ENCODE measurements around the gene FBXO27.
A peak's percentile ranks its signal among the peaks of the same experiment; 100 is the strongest.
"Not testable (repeated sequence)": the region's sequence is repeated elsewhere in the genome, so short reads cannot be mapped to it uniquely, and the experiment has no call there.

FBXO27 gene

DNA sequence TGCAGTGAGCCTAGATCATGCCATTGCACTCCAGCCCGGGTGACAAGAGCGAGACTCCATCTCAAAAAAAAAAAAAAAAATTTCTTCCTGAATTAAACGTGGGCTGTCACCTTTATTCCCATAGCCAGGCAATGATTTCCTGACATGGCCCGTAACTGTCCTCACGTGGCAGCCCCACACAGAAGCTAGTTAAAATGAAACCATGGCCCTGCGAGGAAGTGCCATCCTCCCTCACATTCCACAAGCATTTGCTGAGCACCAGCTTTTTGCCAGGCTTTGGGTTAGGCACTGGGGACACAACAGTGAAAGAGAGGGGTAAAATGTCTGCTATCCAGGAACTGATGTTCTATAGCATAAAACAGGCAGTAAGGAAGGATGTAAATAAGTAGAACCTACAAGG lies 13.2 kb upstream of the FBXO27 start:
- no peak for DNase-seq

DNA sequence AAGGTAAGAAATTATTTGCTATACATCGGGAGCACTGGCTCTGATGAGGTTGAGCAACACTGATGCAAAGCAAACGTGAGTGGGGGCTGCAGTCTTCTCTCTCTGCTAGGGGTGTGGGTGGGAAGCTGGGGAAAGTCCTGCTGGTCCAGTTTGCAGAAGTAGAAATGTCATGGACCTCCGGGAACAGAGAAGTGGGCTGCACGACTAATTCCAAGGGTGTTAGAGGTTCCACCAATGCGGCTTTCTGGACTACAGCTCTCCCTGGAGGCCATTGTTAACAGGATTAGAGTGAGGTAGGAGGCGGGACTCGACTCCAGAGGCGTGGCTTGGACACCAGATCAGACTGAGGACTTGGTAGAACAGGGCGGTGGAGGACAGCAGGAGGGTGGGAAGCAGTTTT lies 5.7 kb upstream of the FBXO27 start:
- peak in 15 of 51 donors; percentile 1 to 32 (median 8) for DNase-seq

DNA sequence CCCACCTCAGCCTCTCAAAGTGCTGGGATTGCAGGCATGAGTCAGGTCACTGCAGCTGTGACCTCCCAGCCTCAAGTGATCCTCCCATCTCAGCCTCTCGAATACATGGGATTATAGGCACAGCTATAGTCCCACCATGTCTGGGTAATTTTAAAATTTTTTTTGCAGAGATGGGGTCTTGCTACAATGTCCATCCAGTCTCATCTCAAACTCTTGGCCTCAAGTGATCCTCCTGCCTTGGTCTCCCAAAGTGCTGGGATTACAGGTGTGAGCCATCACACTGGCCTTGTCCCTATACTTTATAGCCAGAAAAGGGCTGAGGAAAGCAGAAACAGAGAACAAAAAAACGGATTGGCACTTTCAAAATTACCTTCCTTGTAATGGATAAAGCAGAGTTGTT lies 4.8 kb upstream of the FBXO27 start:
- no peak for DNase-seq

DNA sequence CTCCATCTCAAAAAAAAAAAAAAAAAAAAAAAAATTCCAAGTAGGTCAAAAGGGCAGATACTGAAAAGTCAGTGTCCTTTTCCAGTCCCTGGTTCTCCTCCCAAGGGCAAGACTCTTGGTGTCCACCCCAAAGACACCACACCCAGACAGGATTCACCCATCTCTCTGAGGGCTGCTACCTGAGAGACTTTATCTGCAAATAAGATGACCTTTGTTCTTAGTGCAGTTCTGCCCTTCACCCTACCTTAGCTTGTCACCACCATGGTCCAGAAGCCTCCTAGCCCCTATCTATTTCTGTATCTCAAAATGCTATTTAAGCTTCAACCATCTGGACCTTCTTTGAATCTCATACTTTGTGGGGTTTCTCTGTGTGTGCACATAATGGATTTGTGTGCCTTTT lies 4.2 kb upstream of the FBXO27 start:
- DNase-seq: no peak

DNA sequence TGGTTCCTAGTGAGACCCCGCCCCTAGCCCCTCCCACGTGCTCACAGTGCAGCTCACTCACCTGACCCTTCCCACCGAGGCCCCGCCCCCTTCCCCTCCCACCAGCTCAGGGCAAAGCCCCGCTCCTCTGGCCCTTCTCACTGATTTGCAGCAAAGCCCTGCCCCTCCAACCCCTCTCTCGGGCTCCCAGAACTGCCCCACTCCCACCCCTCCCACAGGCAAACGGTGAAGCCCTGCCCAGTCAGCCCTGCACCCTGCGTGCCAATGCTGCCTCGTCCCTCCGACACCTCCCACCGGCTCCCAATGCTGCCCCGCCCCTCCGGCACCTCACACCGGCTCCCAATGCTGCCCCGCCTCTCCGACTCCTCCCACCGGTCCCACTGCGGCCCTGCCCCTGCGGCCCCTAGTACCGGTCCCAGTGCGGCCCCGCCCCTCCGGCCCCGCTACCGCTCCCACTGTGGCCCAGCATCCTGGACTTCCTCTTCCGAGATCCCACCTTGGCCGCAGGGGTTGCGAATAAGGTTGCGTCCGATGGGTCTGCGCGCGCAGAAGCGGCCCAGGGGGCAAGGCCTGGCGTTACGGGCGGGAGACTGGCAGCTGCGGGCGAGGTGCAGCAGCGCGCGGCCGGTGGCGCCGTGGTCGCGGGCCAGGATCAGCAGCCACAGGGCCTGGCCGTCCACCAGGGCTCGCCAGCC lies 834 bp downstream of the FBXO27 start:
- DNase-seq: peak in 50 of 51 donors; percentile 33 to 92 (median 73)

DNA sequence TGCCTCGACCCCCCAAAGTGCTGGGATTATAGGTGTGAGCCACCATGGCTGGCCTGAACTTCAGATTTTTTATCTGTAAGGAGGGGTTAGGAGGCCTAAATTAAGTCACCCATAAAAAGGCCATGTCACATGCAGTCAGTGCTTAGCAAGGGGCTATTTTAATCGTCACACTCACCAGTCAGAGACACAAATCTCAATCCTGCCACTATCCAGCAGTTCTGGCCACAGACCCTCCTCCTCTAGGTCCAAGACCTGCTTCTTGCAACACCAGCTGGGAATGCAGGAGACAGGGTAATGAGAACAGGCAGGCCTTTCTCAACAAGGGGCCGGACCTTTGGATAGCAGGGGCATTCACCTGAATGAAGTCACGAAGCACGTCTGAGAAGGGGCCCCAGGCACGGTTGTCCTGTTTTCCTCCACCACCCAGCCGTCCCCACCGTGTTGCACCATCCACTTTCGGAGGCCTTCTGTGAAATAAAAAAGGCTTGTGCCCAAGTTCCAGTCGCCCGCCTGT lies 1.4 kb downstream of the FBXO27 start:
- DNase-seq: no peak

DNA sequence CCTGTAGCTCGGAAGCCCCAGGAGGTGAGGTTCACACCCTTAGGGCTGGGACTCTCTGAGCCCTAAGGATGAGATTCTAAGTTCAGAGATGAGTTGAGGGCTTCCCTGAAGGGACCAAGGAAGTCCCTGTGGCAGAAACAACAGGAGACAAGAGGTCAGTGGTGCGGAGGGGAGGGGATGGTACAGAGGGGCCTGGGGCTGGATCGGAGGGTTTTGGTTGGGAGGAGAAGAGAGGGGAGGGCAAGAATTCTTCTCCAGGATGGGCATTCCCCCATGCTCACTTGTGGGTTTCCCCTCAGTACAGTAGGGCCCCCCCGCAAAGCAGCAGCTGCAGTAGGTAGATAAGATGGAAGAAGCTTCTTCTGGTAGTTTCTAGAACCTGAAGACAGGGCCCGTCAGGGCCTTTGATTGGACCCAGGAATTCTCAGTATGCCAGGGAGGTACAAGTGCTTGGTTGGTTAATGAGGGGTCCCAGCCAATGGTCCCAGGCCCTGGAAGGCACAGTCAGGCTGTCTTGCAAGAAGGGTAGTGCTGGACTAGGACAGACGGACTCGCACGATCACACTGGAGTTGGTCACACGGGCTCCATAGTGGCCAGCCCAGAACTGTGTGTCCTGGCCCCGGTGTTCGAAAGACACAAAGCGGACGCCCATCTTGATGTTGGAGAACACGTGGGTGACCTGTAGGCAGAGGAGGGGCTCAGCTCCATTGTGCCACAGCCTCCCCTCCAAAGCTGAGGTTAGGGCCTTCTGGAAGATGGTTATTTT lies 7.3 kb downstream of the FBXO27 start:
- DNase-seq: no peak

DNA sequence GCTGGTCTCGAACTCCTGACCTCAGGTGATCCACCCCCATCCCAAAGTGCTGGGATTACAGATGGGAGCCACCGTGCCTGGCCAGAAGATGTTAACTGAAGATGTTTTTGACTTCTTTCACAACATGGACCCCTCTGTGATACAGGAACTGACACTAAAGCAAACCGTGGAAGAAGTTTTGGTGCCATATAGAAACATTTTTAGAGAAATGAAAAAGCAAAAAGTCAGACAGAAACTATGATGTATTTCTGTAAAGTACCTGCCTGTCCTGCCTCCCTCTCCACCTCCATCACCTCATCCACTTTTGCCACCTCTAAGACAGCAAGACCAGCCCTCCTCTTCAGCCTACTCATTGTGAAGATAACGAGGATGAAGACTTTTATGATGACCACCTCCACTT lies 11.3 kb downstream of the FBXO27 start:
- no peak for DNase-seq

DNA sequence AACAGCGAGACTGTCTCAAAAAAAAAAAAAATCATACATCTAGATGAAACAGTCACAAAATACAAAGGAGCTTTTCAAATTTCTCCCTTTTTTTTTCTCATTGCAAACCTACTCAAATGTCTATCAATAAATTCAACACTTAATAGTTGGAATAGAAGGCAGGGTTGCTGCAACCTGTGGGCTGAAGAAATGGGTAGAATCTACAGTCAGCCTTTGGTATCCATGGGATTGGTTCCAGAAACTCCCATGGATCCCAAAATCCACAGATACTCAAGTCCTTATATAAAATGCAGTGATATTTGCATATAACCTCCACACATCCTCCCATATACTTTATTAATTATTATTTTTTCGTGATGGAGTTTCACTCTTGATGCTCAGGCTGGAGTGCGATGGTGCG lies 14.7 kb downstream of the FBXO27 start:
- no peak for DNase-seq

DNA sequence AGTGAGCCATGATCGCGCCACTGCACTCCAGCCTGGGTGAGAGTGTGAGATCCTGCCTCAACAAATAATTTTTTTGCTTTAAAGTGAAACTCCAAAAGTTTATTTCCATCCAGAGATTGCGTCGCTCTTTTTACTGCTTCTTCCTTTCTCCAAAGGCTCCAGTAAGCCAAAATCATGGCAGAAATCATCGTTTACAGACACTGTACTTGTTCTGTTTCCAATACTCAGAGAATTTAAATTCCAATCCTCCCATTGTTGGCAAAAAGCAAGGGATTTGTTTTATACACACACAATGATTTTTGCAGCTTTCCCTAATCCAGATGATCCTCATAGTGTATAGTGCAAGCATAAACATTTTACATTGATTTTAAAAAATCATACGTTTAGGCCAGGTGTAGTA lies 15.3 kb downstream of the FBXO27 start:
- DNase-seq: no peak

DNA sequence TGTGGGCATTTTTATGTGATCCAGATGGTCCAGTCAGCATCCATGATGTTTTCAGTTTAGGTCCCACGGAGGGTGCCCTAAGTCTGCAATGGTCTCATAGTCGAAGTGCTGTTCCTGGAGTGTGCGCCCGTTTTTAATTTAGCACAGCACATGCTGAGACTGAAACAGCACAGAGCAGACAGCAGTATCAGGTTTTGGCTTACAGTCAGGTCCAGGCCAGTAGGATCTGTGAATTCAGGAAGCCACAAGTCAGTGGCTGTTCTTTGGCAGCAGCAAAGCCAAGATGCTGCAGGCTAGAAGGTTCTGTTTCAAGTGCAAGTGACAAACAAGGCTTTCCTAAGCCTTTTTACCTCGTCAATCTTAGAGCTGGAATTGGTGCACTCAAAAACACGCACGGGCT lies 18.3 kb downstream of the FBXO27 start:
- DNase-seq: no peak

DNA sequence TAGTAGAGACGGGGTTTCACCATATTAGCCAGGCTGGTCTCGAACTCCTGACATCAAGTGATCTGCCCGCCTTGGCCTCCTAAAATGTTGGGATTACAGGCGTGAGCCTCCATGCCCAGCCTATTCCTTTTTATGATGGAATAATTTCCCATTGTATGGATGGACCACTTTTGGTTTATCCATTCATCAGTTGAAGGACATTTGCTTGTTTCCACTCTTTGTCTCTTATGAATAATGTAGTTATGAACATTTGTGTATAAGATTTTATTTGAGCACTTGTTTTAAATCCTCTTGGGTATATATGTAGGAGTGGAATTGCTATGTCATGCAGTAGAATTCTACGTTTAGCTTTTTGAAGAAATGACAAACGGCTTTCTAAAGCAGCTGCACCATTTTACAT lies 23.3 kb downstream of the FBXO27 start:
- no peak for DNase-seq

DNA sequence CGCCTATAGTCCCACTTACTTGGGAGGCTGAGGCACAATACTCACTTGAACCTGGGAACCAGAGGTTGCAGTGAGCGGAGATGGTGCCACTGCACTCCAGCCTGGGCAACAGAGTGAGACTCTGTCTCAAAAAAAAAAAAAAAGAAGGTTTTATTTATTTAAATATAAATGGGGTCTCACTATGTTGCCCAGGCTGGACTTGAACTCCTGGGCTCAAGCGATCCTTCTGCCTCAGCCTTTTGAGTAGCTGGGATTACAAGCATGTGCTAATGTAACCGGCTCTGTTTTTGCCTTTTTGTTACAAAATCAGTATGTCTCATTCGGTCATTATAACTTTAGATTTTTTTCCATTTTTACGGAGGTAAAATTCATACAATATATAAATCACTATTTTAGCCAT lies 24.2 kb downstream of the FBXO27 start:
- DNase-seq: no peak

DNA sequence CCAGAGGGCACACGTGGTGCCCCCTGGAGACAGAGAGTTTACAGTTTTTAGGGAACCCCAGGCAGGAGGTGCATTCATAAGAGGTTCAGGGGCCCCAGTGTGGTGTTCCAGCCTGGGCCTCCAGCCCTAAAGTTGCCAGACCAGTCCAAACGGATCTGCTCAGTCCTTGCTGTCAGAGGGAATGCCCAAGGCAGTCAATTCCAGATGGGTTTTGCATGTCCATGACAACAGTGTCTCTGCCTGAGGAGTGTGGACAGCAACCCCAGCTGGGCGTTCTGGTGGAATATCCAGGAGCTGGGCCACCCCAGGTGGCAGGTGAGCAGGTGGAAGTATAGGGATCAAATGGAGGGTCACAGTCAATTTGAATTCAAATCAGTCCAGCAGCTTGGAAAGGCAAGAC lies 25.3 kb downstream of the FBXO27 start:
- no peak for DNase-seq

DNA sequence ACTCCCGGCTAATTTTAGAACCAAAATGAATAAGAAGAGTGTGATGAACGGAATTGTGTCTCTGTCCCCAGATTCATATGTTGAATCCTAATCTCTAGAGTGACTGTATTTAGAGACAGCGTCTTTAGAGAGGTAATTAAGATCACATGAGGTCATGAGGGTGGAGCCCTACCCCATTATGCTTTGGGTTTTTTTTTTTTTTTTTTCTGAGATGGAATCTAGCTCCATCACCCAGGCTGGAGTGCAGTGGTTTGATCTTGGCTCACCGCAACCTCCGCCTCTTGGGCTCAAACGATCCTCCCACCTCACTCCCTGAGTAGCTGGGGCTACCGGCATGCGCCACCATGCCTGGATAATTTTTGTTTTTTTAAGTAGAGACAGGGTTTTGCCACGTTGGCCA lies 27.9 kb downstream of the FBXO27 start:
- no peak for DNase-seq

DNA sequence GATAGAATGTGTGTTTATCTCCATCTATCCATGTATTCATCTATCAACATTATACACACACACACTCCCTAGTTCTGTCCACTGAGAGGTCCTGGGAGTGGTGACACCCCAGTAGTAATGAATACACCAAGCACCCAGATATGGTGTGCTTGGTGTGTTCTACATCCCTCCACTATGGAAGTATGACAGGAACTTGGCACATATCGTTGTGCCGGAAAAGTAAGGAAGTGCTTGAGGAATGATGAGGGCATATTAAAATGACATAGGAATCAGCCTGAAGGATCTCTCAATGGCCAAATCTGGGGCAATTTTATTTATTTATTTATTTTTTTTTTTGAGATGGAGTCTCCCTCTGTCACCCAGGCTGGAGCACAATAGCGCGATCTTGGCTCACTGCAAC lies 28.6 kb downstream of the FBXO27 start:
- DNase-seq: no peak

DNA sequence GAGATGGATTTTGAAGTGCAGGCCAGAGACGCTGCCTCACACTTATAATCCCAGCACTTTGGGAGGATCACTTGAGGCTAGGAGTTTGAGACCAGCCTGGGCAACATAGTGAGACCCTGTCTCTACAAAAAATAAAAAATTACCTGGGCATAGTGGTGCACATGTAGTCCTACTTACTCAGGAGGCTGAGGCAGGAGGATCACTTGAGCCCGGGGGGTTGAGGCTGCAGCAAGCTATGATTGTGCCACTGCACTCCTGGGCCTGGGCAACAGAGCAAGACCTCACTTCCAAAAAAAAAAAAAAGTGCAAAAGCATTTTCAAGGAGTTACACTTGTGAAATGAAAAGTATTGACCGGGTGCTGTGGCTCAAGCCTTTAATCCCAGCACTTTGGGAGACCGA lies 29.2 kb downstream of the FBXO27 start:
- no peak for DNase-seq

DNA sequence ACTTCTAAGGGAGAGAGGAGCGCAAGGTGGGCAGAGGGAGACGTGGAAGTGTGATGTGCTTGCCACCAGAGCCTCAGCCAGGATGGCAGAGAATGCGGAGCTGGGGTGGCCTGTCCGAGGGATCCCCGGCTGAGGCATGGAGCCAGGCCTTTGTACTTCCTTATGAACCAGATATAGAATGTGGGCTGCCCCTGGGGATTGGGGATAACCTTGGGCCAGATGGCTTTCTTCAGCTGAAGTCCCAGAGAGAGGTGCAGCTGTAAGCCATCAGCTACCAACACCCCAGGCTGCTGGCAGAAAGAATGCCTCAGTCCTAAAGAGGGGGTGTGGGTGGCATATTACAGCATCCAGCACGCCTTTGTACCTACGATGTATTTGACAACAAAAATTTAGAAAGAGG lies 31.3 kb downstream of the FBXO27 start:
- no peak for DNase-seq

DNA sequence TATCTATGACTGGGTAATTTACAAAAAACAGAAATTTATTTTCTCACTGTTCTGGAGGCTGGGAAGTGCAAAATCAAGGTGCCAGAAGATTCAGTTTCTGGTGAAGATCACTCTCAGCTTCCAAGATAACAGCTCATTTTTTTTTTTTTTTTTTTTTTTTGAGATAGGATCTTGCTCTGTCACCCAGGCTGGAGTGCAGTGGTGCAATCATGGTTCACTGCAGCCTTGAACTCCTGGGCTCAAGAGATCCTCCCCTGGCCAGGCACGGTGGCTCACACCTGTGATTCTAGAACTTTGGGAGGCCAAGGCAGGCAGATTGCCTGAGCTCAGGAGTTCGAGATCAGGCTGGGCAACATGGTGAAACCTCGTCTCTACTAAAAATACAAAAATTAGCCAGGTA lies 34.8 kb downstream of the FBXO27 start:
- DNase-seq: not testable (repeated sequence)

DNA sequence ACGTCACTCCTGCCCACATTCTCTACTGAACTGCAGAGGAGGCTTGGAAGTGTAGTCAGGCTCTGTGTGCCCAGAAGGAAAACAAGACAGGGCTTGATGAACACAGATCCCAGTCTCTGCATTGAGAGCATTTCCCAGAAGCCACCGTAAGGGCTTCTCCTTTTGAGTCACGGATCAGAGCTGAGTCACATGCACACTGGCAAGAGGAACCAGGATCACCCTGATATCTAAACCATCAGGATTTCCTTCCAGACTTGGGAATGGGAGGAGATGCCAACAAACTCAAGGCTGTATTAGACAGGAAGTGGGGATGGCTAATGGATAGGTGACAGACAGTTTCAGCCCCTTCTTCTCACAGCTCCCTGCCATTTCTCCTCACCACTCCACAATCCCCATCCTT lies 39.1 kb downstream of the FBXO27 start:
- DNase-seq: no peak

DNA sequence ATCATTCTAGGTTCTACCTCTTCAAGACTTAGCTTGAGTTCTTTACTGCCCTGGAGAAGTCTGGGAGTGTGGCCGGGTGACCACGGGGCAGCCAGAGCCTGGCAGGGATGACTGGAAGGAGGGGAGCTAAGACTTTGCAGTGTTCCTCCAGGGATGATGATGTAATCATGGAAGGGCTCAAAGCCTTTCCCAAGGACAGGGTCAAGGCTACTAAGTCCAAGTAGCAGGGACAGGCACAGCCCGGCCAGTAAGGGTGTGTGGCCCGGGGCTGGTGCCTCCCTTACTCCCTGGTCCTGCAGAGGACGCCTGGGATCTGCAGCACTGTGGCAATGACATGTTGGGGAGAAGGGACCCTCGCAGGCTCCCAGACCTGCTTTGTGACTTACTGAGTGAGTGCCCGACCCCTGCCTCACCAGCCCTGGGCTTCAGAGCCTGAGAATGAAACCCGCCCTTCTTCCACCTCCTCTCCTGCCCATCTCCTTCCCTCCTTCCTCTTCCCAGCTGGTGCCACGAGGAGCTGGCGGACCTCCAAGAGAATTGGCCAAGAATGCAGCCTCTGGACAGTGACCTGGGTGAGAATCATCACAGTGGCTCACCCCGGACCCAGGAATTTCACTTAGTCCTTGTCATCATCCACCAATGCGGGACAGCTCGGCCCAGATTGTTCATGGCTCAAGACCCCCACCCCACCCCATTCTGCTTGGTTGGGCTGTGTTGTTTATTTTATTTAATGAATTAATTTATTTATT lies 41.2 kb downstream of the FBXO27 start:
- no peak for DNase-seq

DNA sequence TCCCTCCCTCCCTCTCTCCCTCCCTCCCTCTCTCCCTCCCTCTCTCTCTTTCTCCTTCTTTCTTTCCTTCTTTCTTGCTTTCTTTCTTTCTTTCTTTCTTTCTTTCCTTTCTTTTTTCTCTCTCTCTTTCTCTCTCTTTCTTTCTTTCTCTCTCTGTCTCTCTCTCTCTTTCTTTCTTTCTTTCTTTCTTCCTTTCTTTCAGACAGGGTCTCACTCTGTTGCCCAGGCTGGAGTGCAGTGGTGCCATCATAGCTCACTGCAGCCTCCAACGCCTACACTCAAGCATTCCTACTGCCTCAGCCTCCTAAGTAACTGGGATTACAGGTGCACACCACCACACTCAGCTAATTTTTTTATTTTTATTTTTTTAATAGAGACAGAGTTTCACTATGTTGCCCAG lies 42.7 kb downstream of the FBXO27 start:
- not testable (repeated sequence) for DNase-seq
